ENCODE measurements around the gene PFKM. TPM values are rescaled to one million over a fixed set of nuclear protein-coding genes. Genes with fewer than 3 reads are reported as not detected.

The PFKM gene
- total and polyA plus RNA-seq, 9 of the 15 experiments (the other 6 are each of a cell fraction or from before 2014, with no cell fraction given) = 16.5 to 39.9 (median 31.7) TPM

DNA sequence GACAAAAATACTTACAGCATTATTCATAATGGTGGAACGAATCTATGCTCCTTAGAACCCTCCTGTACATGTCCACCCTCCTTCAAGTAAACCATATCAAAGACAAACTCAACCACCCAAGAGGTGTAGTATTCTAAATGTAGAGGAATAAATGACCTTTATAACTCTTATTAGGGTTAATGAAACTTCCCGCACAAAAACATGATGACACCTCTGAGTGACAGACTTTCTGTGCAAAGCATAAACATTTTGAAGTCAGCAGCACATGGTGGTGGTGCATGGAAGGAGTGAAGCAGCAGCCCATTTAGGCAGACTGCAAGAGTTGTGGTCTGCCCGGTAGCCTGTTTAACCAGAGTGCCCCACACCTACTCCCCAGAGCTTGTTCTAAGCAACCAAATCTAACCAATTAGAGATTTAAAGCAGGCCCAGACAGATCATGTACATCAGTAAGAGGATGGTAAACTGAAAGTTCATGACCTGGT, 38.8 kb downstream of the PFKM start:
- FAIRE-seq = peak; percentile 19
- TF ChIP-seq TEAD2 (tag; IDR thresholded peaks at IDR 0.05) = no peak
- TF ChIP-seq CHD7 (IDR thresholded peaks at IDR 0.05; ENCODE audit: low read depth, low read length) = no peak
- TF ChIP-seq L3MBTL2 (IDR thresholded peaks at IDR 0.05) = peak; percentile 82
- peak; percentile 41; the same call in 1 of the 2 replicates for TF ChIP-seq MAX (CRISPR knock-in tag; IDR thresholded peaks at IDR 0.05)
- TF ChIP-seq RCOR1 (IDR thresholded peaks at IDR 0.05; ENCODE audit: borderline replicate concordance in 1 of 2, low read depth in 2 of 2, low read length in 2 of 2) = no peak
- no peak for TF ChIP-seq KDM4B (IDR thresholded peaks at IDR 0.05; ENCODE audit: borderline replicate concordance in 2 of 2, low read depth in 1 of 2)
- 0 out of 2 replicates have a peak, but pooled peaks have one; percentile 18 for TF ChIP-seq NFRKB (IDR thresholded peaks at IDR 0.05; ENCODE audit: low read depth)
- TF ChIP-seq CCAR2 (IDR thresholded peaks at IDR 0.05; ENCODE audit: low read depth, low read length) = no peak
- no peak for TF ChIP-seq RFX5 (IDR thresholded peaks at IDR 0.05; ENCODE audit: low read depth, low read length)

More for the DNA sequence above, 38.8 kb downstream of the PFKM start:
- Histone ChIP-seq H3K4me3 (peak overlapping the region; percentile 72; the same call in 1 of the 2 replicates), H3K27ac (ENCODE audit: extremely low read depth, low read depth, low read length) (peak overlapping the region; percentile 53), H3K9me1 (ENCODE audit: control insufficient read depth, insufficient read depth, low read length) (no peaks in the 10 kb centered on the region), H3K4me1 (replicated peaks in 1 of 2; ENCODE audit: control insufficient read depth in 2 of 2, insufficient read depth in 2 of 2, low read length in 2 of 2) (peaks cover 4 to 11% of the 10 kb centered on the region in 2 experiments), H3K79me2 (ENCODE audit: control insufficient read depth, insufficient read depth, low read length) (peaks cover 13% of the 10 kb centered on the region; the same call in 2 of the 3 replicates), H3K27me3 (ENCODE audit: control insufficient read depth in 2 of 2, insufficient read depth in 2 of 2, low read length in 2 of 2) (no peaks in the 10 kb centered on the region), H3K9ac (ENCODE audit: insufficient read depth in 1 of 2, low read depth in 2 of 2, low read length in 2 of 2) (peak overlapping the region; percentile 76 to 82; a peak in 3 of 4 replicates), H3K9me3 (replicated peaks; ENCODE audit: control insufficient read depth, insufficient read depth, low read depth, low read length) (no peaks in the 10 kb centered on the region), H3K36me3 (ENCODE audit: control insufficient read depth, insufficient read depth, low read length) (peaks cover 9% of the 10 kb centered on the region; the same call in 2 of the 3 replicates), H2AFZ (ENCODE audit: low read depth, low read length) (peak overlapping the region; percentile 99), H3K4me2 (ENCODE audit: insufficient read depth, low read length) (peak overlapping the region; percentile 98), H4K20me1 (replicated peaks; ENCODE audit: control insufficient read depth, insufficient read depth, low read length) (no peaks in the 10 kb centered on the region)
- ChIA-PET CTCF (ENCODE audit: low intra/inter-chr PET ratio) (no interaction called here), POLR2A (interaction anchor here (0.9 to 3.4 kb wide), 9 partner anchors 10 to 251 kb away, joined by 3 to 15 read pairs (median 5); no protein-coding TSS in a partner anchor)
- DNase-seq (ENCODE audit: extremely low read depth in 1 of 4, low spot score in 3 of 4) = peak in 1 of 4 experiments; percentile 23
- in situ Hi-C loops (cut with MboI) = no loop called here
- intact Hi-C loops (cut with micrococcal nuclease) = loop anchor here (1.0 kb wide), 1 partner anchor 52 kb away; the partner anchor contains the start of gene SENP1
- no TSS peak for BruUV-seq (replicated peaks)
- no peak; the same call in 2 of the 3 replicates for ATAC-seq
- 64% methylated on average over 3 of the region's 3 CpGs for WGBS (ENCODE audit: insufficient coverage, low coverage, missing lambda C conversion rate)
